IPS-NIHi7 (cell line): ENCODE measurements around the gene PDE4C.

Experiments used
- DNase-seq: peaks from one replicate; pipeline ENCODE4 v3.0.0; 2012; ENCODE audit warnings: mixed read lengths; ENCODE audit errors: extremely low spot score

PDE4C gene

GRCh38 chr19:18225702-18226468, at the start of gene PDE4C:
Gene PDE4C (minus strand): TSS chr19:18226438. CDS start chr19:18226415, 23 bp downstream.
- DNase-seq: no peak

- no peak for DNase-seq
Measured at GRCh38 chr19:18274781-18275356, 48.6 kb upstream of the PDE4C start.

- no peak for DNase-seq
Measured at GRCh38 chr19:18274219-18274780, 48.1 kb upstream of the PDE4C start, which contains the start of gene IQCN. Gene IQCN (minus strand): TSS chr19:18274452. CDS start chr19:18269478, 4,974 bp downstream.

- DNase-seq: no peak
Measured at GRCh38 chr19:18273561-18274218, 47.5 kb upstream of the PDE4C start.

GRCh38 chr19:18271433-18271841, 45.2 kb upstream of the PDE4C start:
- no peak for DNase-seq

- no peak for DNase-seq
Measured at GRCh38 chr19:18270326-18270725, 44.1 kb upstream of the PDE4C start.

GRCh38 chr19:18269070-18269723, 43.0 kb upstream of the PDE4C start:
- no peak for DNase-seq

GRCh38 chr19:18266771-18267686, 40.8 kb upstream of the PDE4C start:
- DNase-seq: no peak

GRCh38 chr19:18265582-18265981, 39.3 kb upstream of the PDE4C start:
- DNase-seq: no peak

GRCh38 chr19:18264971-18265540, 38.8 kb upstream of the PDE4C start:
- DNase-seq: no peak

GRCh38 chr19:18264137-18264854, 38.1 kb upstream of the PDE4C start:
- no peak for DNase-seq

GRCh38 chr19:18263324-18264136, 37.3 kb upstream of the PDE4C start:
- no peak for DNase-seq

- DNase-seq: no peak
Measured at GRCh38 chr19:18262917-18263316, 36.7 kb upstream of the PDE4C start.

GRCh38 chr19:18262144-18262543, 35.9 kb upstream of the PDE4C start:
- no peak for DNase-seq

GRCh38 chr19:18261474-18261873, 35.2 kb upstream of the PDE4C start:
- no peak for DNase-seq

GRCh38 chr19:18259893-18260292, 33.7 kb upstream of the PDE4C start:
- no peak for DNase-seq

GRCh38 chr19:18257503-18258470, 31.5 kb upstream of the PDE4C start:
- DNase-seq: no peak
